H1 (cell line): ENCODE results near the gene RANBP2. TPM values are rescaled to one million over a fixed set of nuclear protein-coding genes. Genes with fewer than 3 reads are reported as not detected.
"Not testable (repeated sequence)": the region's sequence is repeated elsewhere in the genome, so short reads cannot be mapped to it uniquely, and the experiment has no call there.

ENCODE experiments used
- CTCF ChIA-PET: fragments of 300-600 bp; sonication (Branson Sonifier 250); formaldehyde crosslinking; loops from one replicate; lab custom pipeline; 2021; ENCODE audit not compliant: partially characterized antibody; lab: Charles Lee
- POLR2A ChIA-PET: fragments of 300-600 bp; sonication (Branson Sonifier 250); formaldehyde crosslinking; loops from one replicate; lab custom pipeline; 2021; ENCODE audit warnings: inconsistent platforms; ENCODE audit not compliant: partially characterized antibody; lab: Charles Lee
- DNase-seq, 2 experiments: peaks; one replicate each; pipeline versions ENCODE4 v3.0.0 to v3.0.0-alpha.2; 2010 to 2022; ENCODE audit warnings: low spot score in 2 of 2, low read depth in 1 of 2, mixed read lengths in 1 of 2
- FAIRE-seq: peaks from 2 replicates; lab custom pipeline; 2011; peaks lifted over from hg19 to GRCh38; lab: Jason Lieb, UNC
- H2AFZ ChIP-seq: 2 replicates; pipeline ENCODE4 v1.8.1; 2012; ENCODE audit warnings: low read length, inconsistent platforms
- H2AK5ac ChIP-seq: 2 replicates; pipeline ENCODE4 v1.6.1; 2013; ENCODE audit warnings: low read depth, low read length
- H2BK120ac ChIP-seq: replicated peaks from 2 replicates; pipeline ENCODE3; 2013; ENCODE audit warnings: low read depth, low read length, inconsistent platforms
- H2BK12ac ChIP-seq: 2 replicates; pipeline ENCODE4 v1.6.1; 2013; ENCODE audit warnings: low read depth, low read length
- H2BK15ac ChIP-seq: 2 replicates; pipeline ENCODE4 v1.6.1; 2013; ENCODE audit warnings: low read length
- H2BK20ac ChIP-seq: 2 replicates; pipeline ENCODE4 v1.6.1; 2013; ENCODE audit warnings: low read length
- H2BK5ac ChIP-seq: 2 replicates; pipeline ENCODE4 v1.6.1; 2013; ENCODE audit warnings: low read depth, low read length
- H3K14ac ChIP-seq: 2 replicates; pipeline ENCODE4 v1.6.1; 2013; ENCODE audit warnings: inconsistent platforms; ENCODE audit not compliant: insufficient read length
- H3K18ac ChIP-seq: 2 replicates; pipeline ENCODE4 v1.6.1; 2013; ENCODE audit warnings: low read length; ENCODE audit errors: extremely low read depth
- H3K23ac ChIP-seq: 2 replicates; pipeline ENCODE4 v1.6.1; 2013; ENCODE audit warnings: inconsistent platforms; ENCODE audit not compliant: insufficient read length
- H3K23me2 ChIP-seq: 2 replicates; pipeline ENCODE4 v1.6.1; 2013; ENCODE audit warnings: low read depth, low read length
- H3K27ac ChIP-seq: 2 replicates; pipeline ENCODE4 v1.6.1; 2011; ENCODE audit warnings: low read depth, low read length, inconsistent platforms
- H3K27me3 ChIP-seq, 4 experiments: replicated peaks in 1 of 4; 1 replicate in 1 of 4; 2 replicates in 3 of 4; pipeline versions ENCODE4 v1.6.1 to v1.8.1; 2011 to 2013; ENCODE audit warnings: low read length in 3 of 4, mild to moderate bottlenecking in 3 of 4, inconsistent platforms in 2 of 4, mixed read lengths in 2 of 4, moderate library complexity in 1 of 4; ENCODE audit not compliant: control insufficient read depth in 3 of 4, insufficient read depth in 3 of 4; ENCODE audit errors: extremely low read depth in 1 of 4
- H3K36me3 ChIP-seq, 4 experiments: 2 replicates each; pipeline versions ENCODE4 v1.6.1 to v1.8.1; 2011 to 2013; ENCODE audit warnings: mild to moderate bottlenecking in 4 of 4, low read length in 3 of 4, moderate library complexity in 2 of 4, control low read depth in 1 of 4, inconsistent platforms in 1 of 4; ENCODE audit not compliant: insufficient read depth in 4 of 4, control insufficient read depth in 2 of 4
- H3K4ac ChIP-seq: replicated peaks from 2 replicates; pipeline ENCODE3; 2013; ENCODE audit warnings: low read length, low read depth, mixed read lengths, inconsistent platforms; ENCODE audit not compliant: insufficient read length
- H3K4me1 ChIP-seq, 4 experiments: replicated peaks in 1 of 4; 1 replicate in 1 of 4; 2 replicates in 3 of 4; pipeline versions ENCODE4 v1.6.1 to v1.8.1; 2011 to 2013; ENCODE audit warnings: low read length in 3 of 4, inconsistent platforms in 2 of 4, mixed read lengths in 1 of 4; ENCODE audit not compliant: insufficient read depth in 4 of 4, control insufficient read depth in 3 of 4
- H3K4me2 ChIP-seq, 2 experiments: 2 replicates each; pipeline versions ENCODE4 v1.6.1 to v1.8.1; 2011 to 2013; ENCODE audit warnings: low read depth in 2 of 2, low read length in 2 of 2, control low read depth in 1 of 2, inconsistent platforms in 1 of 2, mild to moderate bottlenecking in 1 of 2; ENCODE audit not compliant: insufficient read depth in 1 of 2
- H3K4me3 ChIP-seq, 4 experiments: fragments of 200-600, 300-600 bp in 1 of 4; sonication (generic), shearing (Covaris generic), sonication (Bioruptor Twin) in 1 of 4; 2 replicates each; pipeline versions ENCODE4 v1.5.1 to v1.8.1; 2011 to 2016; ENCODE audit warnings: low read length in 4 of 4, low read depth in 3 of 4, control low read depth in 2 of 4, inconsistent platforms in 2 of 4, mild to moderate bottlenecking in 2 of 4, mixed read lengths in 1 of 4, moderate library complexity in 1 of 4; ENCODE audit not compliant: insufficient read depth in 2 of 4; ENCODE audit errors: extremely low read depth in 1 of 4
- H3K56ac ChIP-seq: replicated peaks from 2 replicates; pipeline ENCODE3; 2013; ENCODE audit warnings: low read depth, mild to moderate bottlenecking, mixed read lengths, low read length, inconsistent platforms; ENCODE audit not compliant: insufficient read length
- H3K79me1 ChIP-seq: 2 replicates; pipeline ENCODE4 v1.6.1; 2013; ENCODE audit warnings: low read depth, low read length, control low read depth
- H3K79me2 ChIP-seq, 2 experiments: 2 replicates each; pipeline versions ENCODE4 v1.6.1 to v1.8.1; 2012 to 2013; ENCODE audit warnings: low read length in 2 of 2, mild to moderate bottlenecking in 2 of 2, inconsistent platforms in 1 of 2; ENCODE audit not compliant: insufficient read depth in 2 of 2, control insufficient read depth in 1 of 2
- H3K9ac ChIP-seq, 4 experiments: replicated peaks in 1 of 4; 1 replicate in 1 of 4; 2 replicates in 3 of 4; pipeline versions ENCODE4 v1.6.1 to v1.8.1; 2011 to 2013; ENCODE audit warnings: low read depth in 3 of 4, low read length in 3 of 4, control low read depth in 2 of 4, mild to moderate bottlenecking in 2 of 4, moderate library complexity in 2 of 4, inconsistent platforms in 1 of 4; ENCODE audit errors: extremely low read depth in 1 of 4
- H3K9me3 ChIP-seq, 2 experiments: 2 replicates each; pipeline versions ENCODE4 v1.6.1 to v1.8.1; 2012 to 2013; ENCODE audit warnings: mild to moderate bottlenecking in 2 of 2, moderate library complexity in 2 of 2, control low read depth in 1 of 2, inconsistent platforms in 1 of 2, low read depth in 1 of 2, low read length in 1 of 2, mixed read lengths in 1 of 2; ENCODE audit not compliant: insufficient read depth in 2 of 2
- H4K20me1 ChIP-seq, 2 experiments: replicated peaks in 1 of 2; 2 replicates each; pipeline versions ENCODE3 to v1.8.1; 2011 to 2013; ENCODE audit warnings: inconsistent platforms in 2 of 2, low read length in 2 of 2, mild to moderate bottlenecking in 1 of 2; ENCODE audit not compliant: insufficient read depth in 2 of 2, control insufficient read depth in 1 of 2
- H4K5ac ChIP-seq: 2 replicates; pipeline ENCODE4 v1.6.1; 2013; ENCODE audit warnings: low read length, low read depth, mixed read lengths, inconsistent platforms; ENCODE audit not compliant: insufficient read length
- H4K8ac ChIP-seq: 2 replicates; pipeline ENCODE4 v1.8.0; 2013; ENCODE audit warnings: mild to moderate bottlenecking, moderate library complexity, low read length, inconsistent platforms; ENCODE audit not compliant: insufficient read depth; ENCODE audit errors: extremely low read depth
- H4K91ac ChIP-seq: replicated peaks from 2 replicates; pipeline ENCODE3; 2013; ENCODE audit warnings: low read length, mixed read lengths, inconsistent platforms; ENCODE audit not compliant: insufficient read length
- ATF2 ChIP-seq: IDR thresholded peaks from 2 replicates; pipeline ENCODE4 v1.6.1; 2012; ENCODE audit warnings: low read length, inconsistent platforms
- JUN ChIP-seq: IDR thresholded peaks from 2 replicates; pipeline ENCODE4 v1.6.1; 2011; ENCODE audit warnings: low read depth, mild to moderate bottlenecking, improper control_type of control experiment, low read length
- WGBS, 2 experiments: shearing (Covaris generic) in 1 of 2; methylation state at CpG; one replicate each; pipeline versions ENCODE4 v1.1.6 to v1.1.7; 2013 to 2015; ENCODE audit warnings: low lambda C conversion rate in 2 of 2, mixed read lengths in 2 of 2, inconsistent platforms in 1 of 2, low coverage in 1 of 2, missing lambda C conversion rate in 1 of 2; ENCODE audit not compliant: insufficient replicate concordance in 2 of 2, insufficient coverage in 1 of 2, insufficient read length in 1 of 2; ENCODE audit errors: extremely low coverage in 1 of 2, missing lambda C conversion rate in 1 of 2; 5-methylcytosine and 5-hydroxymethylcytosine counted together
- polyA plus RNA-seq, 7 experiments: library from polyadenylated mRNA; depleted of rRNA in 3 of 7; stranded (reverse) in 5 of 7; unstranded in 2 of 7; fragments of >200 nt in 5 of 7; fragments of 200-250 nt in 2 of 7; gene quantifications; 1 replicate in 5 of 7; 2 replicates in 1 of 7; 4 replicates in 1 of 7; pipeline versions ENCODE4 v1.2.1 to v1.2.3, GENCODE V29; 2011 to 2013; ENCODE audit warnings: missing spikeins in 2 of 7, mixed read lengths in 2 of 7
- total RNA-seq: library from RNA; stranded (reverse); fragmentation: NEBNext Ultra II Directional; extraction: Animal tissue kit (Norgen Biotek cat#: 25700); gene quantifications from 2 replicates; pipeline ENCODE4 v1.2.1, GENCODE V29; 2021

RANBP2 gene
- total and polyA plus RNA-seq, 2 of the 8 experiments (the other 6 are each of a cell fraction or from before 2014, with no cell fraction given), result 8.2 to 95.9 TPM

GRCh38 chr2:108707300-108707699 is 12.0 kb upstream of the RANBP2 start (continued):
- no peak for TF ChIP-seq ATF2
- no peak for TF ChIP-seq JUN

- peak overlapping the region; percentile 53; the same call in 1 of the 2 replicates for H2AFZ ChIP-seq
- peaks cover 0 to 20% of the 10 kb centered on the region in 2 experiments; a peak in 2 of 4 replicates for H3K79me2 ChIP-seq
- FAIRE-seq, H2AK5ac ChIP-seq, H2BK5ac ChIP-seq, H3K4me2 ChIP-seq, H3K23ac ChIP-seq, DNase-seq, H2BK120ac ChIP-seq, H2BK15ac ChIP-seq, H3K4me1 ChIP-seq, H3K9ac ChIP-seq, H3K56ac ChIP-seq, H3K36me3 ChIP-seq, H3K27ac ChIP-seq, H3K4ac ChIP-seq, POLR2A ChIA-PET, H3K4me3 ChIP-seq, H3K27me3 ChIP-seq, H3K18ac ChIP-seq, H4K5ac ChIP-seq, H3K9me3 ChIP-seq, H3K79me1 ChIP-seq, H3K14ac ChIP-seq, H2BK12ac ChIP-seq, H2BK20ac ChIP-seq, H3K23me2 ChIP-seq, H4K8ac ChIP-seq, H4K20me1 ChIP-seq, H4K91ac ChIP-seq: not testable (repeated sequence)
- CTCF ChIA-PET, result interaction anchor here (0.9 to 1.1 kb wide), 2 partner anchors 22 to 80 kb away, joined by 3 to 4 read pairs; no protein-coding TSS in a partner anchor
- 93% methylated on average over 6 of the region's 6 CpGs; no CpG with 5 or more reads in 1 of the 2 experiments for WGBS, 2 experiments
Observed at GRCh38 chr2:108716971-108717370, 2.3 kb upstream of the RANBP2 start.
